ENCODE results near the gene TSPAN6. TPM values are rescaled to one million over a fixed set of nuclear protein-coding genes. Genes with fewer than 3 reads are reported as not detected.

TSPAN6 gene
- total and polyA plus RNA-seq, 2 of the 4 experiments (the other 2 are of a cell fraction) = 16.1 to 20.1 TPM

GRCh38 chrX:100674705-100675104 is 38.1 kb upstream of the TSPAN6 start:
- H3K4me2 ChIP-seq (ENCODE audit: low read depth, low read length) = no peak overlapping the region
- H3K79me1 ChIP-seq (ENCODE audit: low read depth in 1 of 2, low read length in 2 of 2) = no peaks in the 10 kb centered on the region
- no peak overlapping the region for H3K4ac ChIP-seq (ENCODE audit: low read depth, low read length)
- H2BK20ac ChIP-seq (ENCODE audit: low read depth, low read length) = no peak overlapping the region
- dilution Hi-C loops (cut with HindIII; ENCODE audit: low sequenced_read_pairs, unreplicated experiment) (no loop called here), in situ Hi-C loops (cut with MboI; ENCODE audit: low sequenced_read_pairs) (no loop called here), intact Hi-C loops (cut with micrococcal nuclease) (no loop called here)
- H3K27me3 ChIP-seq (ENCODE audit: control insufficient read depth, insufficient read depth, low read length) = no peaks in the 10 kb centered on the region; the same call in 1 of the 2 replicates
- H3K56ac ChIP-seq (ENCODE audit: extremely low read depth, insufficient read depth, low read length) = no peak overlapping the region
- no peak overlapping the region for H3K14ac ChIP-seq (replicated peaks; ENCODE audit: low read depth, low read length)
- H3K23ac ChIP-seq (ENCODE audit: low read depth, low read length) = no peak overlapping the region
- no peak overlapping the region for H2BK15ac ChIP-seq (ENCODE audit: low read depth, low read length)
- WGBS, 2 experiments (ENCODE audit: extremely low coverage in 2 of 2, insufficient read length in 1 of 2) = no CpG with 5 or more reads among the region's 2 CpGs
- no peak overlapping the region for H4K5ac ChIP-seq (ENCODE audit: low read depth, low read length)
- H3K36me3 ChIP-seq (ENCODE audit: control insufficient read depth, insufficient read depth, low read length) = peaks cover 2% of the 10 kb centered on the region; the same call in 1 of the 2 replicates
- no peak overlapping the region; the same call in 1 of the 2 replicates for H2BK120ac ChIP-seq (ENCODE audit: low read depth, low read length)
- TF ChIP-seq MAZ (IDR thresholded peaks at IDR 0.05; ENCODE audit: borderline replicate concordance, low read depth, low read length) (no peak), MAFK (IDR thresholded peaks at IDR 0.05; ENCODE audit: low read depth, low read length) (no peak), ELK1 (IDR thresholded peaks at IDR 0.05; ENCODE audit: borderline replicate concordance, low read depth, low read length) (no peak), RCOR1 (IDR thresholded peaks at IDR 0.05; ENCODE audit: insufficient replicate concordance, low read length) (no peak), FOS (IDR thresholded peaks at IDR 0.05; ENCODE audit: low read depth, low read length) (no peak), CHD1 (IDR thresholded peaks at IDR 0.05; ENCODE audit: low read depth, low read length) (no peak), CEBPB (IDR thresholded peaks at IDR 0.05; ENCODE audit: low read depth, low read length) (no peak), RFX5 (IDR thresholded peaks at IDR 0.05; ENCODE audit: low read depth, low read length) (no peak), RAD21 (IDR thresholded peaks at IDR 0.05; ENCODE audit: low read length) (no peak), BHLHE40 (IDR thresholded peaks at IDR 0.05; ENCODE audit: low read depth, low read length) (no peak)
- BruUV-seq (replicated peaks) = no TSS peak
- H2BK5ac ChIP-seq (ENCODE audit: low read depth, low read length, poor library complexity, severe bottlenecking) = no peak overlapping the region
- no peak overlapping the region for H4K8ac ChIP-seq (ENCODE audit: low read depth in 2 of 2, low read length in 2 of 2)
- no peak overlapping the region for H3K27ac ChIP-seq (ENCODE audit: insufficient read depth, low read length)
- POLR2A ChIA-PET (ENCODE audit: unreplicated experiment) = no interaction called here
- no peak overlapping the region for H2AK9ac ChIP-seq (replicated peaks; ENCODE audit: low read depth, low read length, poor library complexity)
- CTCF ChIA-PET = interaction anchor here (2.3 to 2.4 kb wide), 2 partner anchors 11 to 94 kb away, joined by 6 to 8 read pairs; no protein-coding TSS in a partner anchor
- H3K9me3 ChIP-seq (ENCODE audit: control insufficient read depth, insufficient read depth, low read length) = no peaks in the 10 kb centered on the region
- no peak overlapping the region for H3K4me3 ChIP-seq (ENCODE audit: insufficient read depth, low read depth, low read length)
- H3K4me1 ChIP-seq (ENCODE audit: control insufficient read depth, insufficient read depth, low read length) = peaks cover 5% of the 10 kb centered on the region
- no peak overlapping the region for H3K9ac ChIP-seq (ENCODE audit: low read depth, low read length)
- H3K18ac ChIP-seq (ENCODE audit: low read depth, low read length) = no peak overlapping the region
- no peak overlapping the region for H2AFZ ChIP-seq (replicated peaks; ENCODE audit: low read length, poor library complexity)
- 0 out of 2 replicates have a peak, but pooled peaks cover 3% of the 10 kb centered on the region for H3K9me1 ChIP-seq (ENCODE audit: insufficient read depth, low read length)
- no peak overlapping the region for H4K91ac ChIP-seq (ENCODE audit: insufficient read depth, low read depth, low read length)
- ATAC-seq (ENCODE audit: low read depth) = no peak
- H2AK5ac ChIP-seq (ENCODE audit: low read depth, low read length) = no peak overlapping the region
- H4K20me1 ChIP-seq (ENCODE audit: insufficient read depth, low read length) = no peaks in the 10 kb centered on the region
- no peak for DNase-seq

Measured in IMR-90 (cell line).